IPS DF 19.7 (cell line): ENCODE data around the gene SCFD2.
"Not testable (repeated sequence)": the region's sequence is repeated elsewhere in the genome, so short reads cannot be mapped to it uniquely, and the experiment has no call there.

ENCODE experiments used
- DNase-seq: peaks from one replicate; pipeline ENCODE4 v3.0.0-alpha.2; 2013; ENCODE audit warnings: low read depth, low spot score

Gene SCFD2

GRCh38 chr4:53013873-53014775, 351.7 kb downstream of the SCFD2 start:
- DNase-seq, result no peak

GRCh38 chr4:53012738-53013137, 353.1 kb downstream of the SCFD2 start:
- DNase-seq, result no peak

- DNase-seq, result no peak
These were observed 354.5 kb downstream of the SCFD2 start for GRCh38 chr4:53011259-53011905.

GRCh38 chr4:53010318-53010717, 355.5 kb downstream of the SCFD2 start:
- no peak for DNase-seq

- DNase-seq, result no peak
These were observed 356.0 kb downstream of the SCFD2 start for GRCh38 chr4:53009824-53010223.

- DNase-seq, result no peak
These were observed 358.8 kb downstream of the SCFD2 start for GRCh38 chr4:53007024-53007423.

- no peak for DNase-seq
These were observed 360.1 kb downstream of the SCFD2 start for GRCh38 chr4:53005808-53006207.

- no peak for DNase-seq
These were observed 360.7 kb downstream of the SCFD2 start for GRCh38 chr4:53005149-53005546.

- no peak for DNase-seq
These were observed 361.2 kb downstream of the SCFD2 start for GRCh38 chr4:53004497-53005148.

GRCh38 chr4:53003959-53004358, 361.9 kb downstream of the SCFD2 start:
- no peak for DNase-seq

- no peak for DNase-seq
These were observed 365.3 kb downstream of the SCFD2 start for GRCh38 chr4:53000560-53000959.

GRCh38 chr4:52999626-53000025, 366.2 kb downstream of the SCFD2 start:
- no peak for DNase-seq

GRCh38 chr4:52998413-52998812, 367.4 kb downstream of the SCFD2 start:
- no peak for DNase-seq

- DNase-seq, result no peak
These were observed 368.8 kb downstream of the SCFD2 start for GRCh38 chr4:52997132-52997416.

GRCh38 chr4:52996261-52997131, 369.4 kb downstream of the SCFD2 start:
- no peak for DNase-seq

GRCh38 chr4:52995360-52996030, 370.4 kb downstream of the SCFD2 start:
- no peak for DNase-seq

GRCh38 chr4:52994567-52994966, 371.3 kb downstream of the SCFD2 start:
- DNase-seq, result no peak

- DNase-seq, result no peak
These were observed 372.1 kb downstream of the SCFD2 start for GRCh38 chr4:52993771-52994170.

- not testable (repeated sequence) for DNase-seq
These were observed 373.3 kb downstream of the SCFD2 start for GRCh38 chr4:52992551-52992950.

- DNase-seq, result no peak
These were observed 374.4 kb downstream of the SCFD2 start for GRCh38 chr4:52991472-52991871.

GRCh38 chr4:52990706-52991105, 375.2 kb downstream of the SCFD2 start:
- no peak for DNase-seq
